Liver (tissue), 3 donors: Measurements from ENCODE around the gene CELSR2.

Source experiments
- FOXA1 ChIP-seq: IDR thresholded peaks from 2 replicates; pipeline ENCODE4 v1.6.1; 2016; ENCODE audit warnings: antibody characterized with exemption
- GABPA ChIP-seq, 2 donors: IDR thresholded peaks in 1 of 2; conservative IDR thresholded peaks in 1 of 2; 2 replicates each; pipeline ENCODE4 v1.6.1; 2016; ENCODE audit warnings: antibody characterized with exemption in 2 of 2, mild to moderate bottlenecking in 1 of 2, moderate library complexity in 1 of 2
- HNF4A ChIP-seq, 2 donors: conservative IDR thresholded peaks; 2 replicates each; pipeline ENCODE4 v1.6.1; 2016; ENCODE audit warnings: antibody characterized with exemption in 2 of 2, mild to moderate bottlenecking in 2 of 2
- JUND ChIP-seq, 2 donors: IDR thresholded peaks; 2 replicates each; pipeline ENCODE4 v1.6.1; 2016; ENCODE audit warnings: antibody characterized with exemption in 2 of 2
- NR2F2 ChIP-seq: IDR thresholded peaks from 2 replicates; pipeline ENCODE4 v1.6.1; 2016; ENCODE audit warnings: antibody characterized with exemption
- RXRA ChIP-seq, 2 donors: IDR thresholded peaks; 2 replicates each; pipeline ENCODE4 v1.6.1; 2017 to 2018; ENCODE audit warnings: antibody characterized with exemption in 2 of 2, mild to moderate bottlenecking in 1 of 2
- SP1 ChIP-seq: IDR thresholded peaks from 2 replicates; pipeline ENCODE4 v1.6.1; 2018; ENCODE audit warnings: antibody characterized with exemption, mild to moderate bottlenecking
- TAF1 ChIP-seq: conservative IDR thresholded peaks from 2 replicates; pipeline ENCODE4 v1.6.1; 2016; ENCODE audit warnings: antibody characterized with exemption, mild to moderate bottlenecking
- YY1 ChIP-seq: IDR thresholded peaks from 2 replicates; pipeline ENCODE4 v1.6.1; 2016; ENCODE audit warnings: antibody characterized with exemption, mild to moderate bottlenecking
- TF ChIP-seq, protein P1 (sequence below): fragments of 150-350 bp; IDR thresholded peaks from 2 replicates; pipeline ENCODE4 v1.5.1; 2017; ENCODE audit warnings: improper control_type of control experiment, low read depth, low read length; ENCODE audit not compliant: missing input control
- TF ChIP-seq, protein P2 (sequence below): IDR thresholded peaks from 2 replicates; pipeline ENCODE4 v1.6.1; 2016; ENCODE audit warnings: antibody characterized with exemption, mild to moderate bottlenecking
- TF ChIP-seq, protein P3 (sequence below): IDR thresholded peaks from 2 replicates; pipeline ENCODE4 v1.6.1; 2016; ENCODE audit warnings: antibody characterized with exemption
- TF ChIP-seq, protein P4 (sequence below): IDR thresholded peaks from 2 replicates; pipeline ENCODE4 v1.6.1; 2016; ENCODE audit warnings: antibody characterized with exemption
- TF ChIP-seq, protein P5 (sequence below): IDR thresholded peaks from 2 replicates; pipeline ENCODE4 v1.6.1; 2016; ENCODE audit warnings: antibody characterized with exemption
- donor health status: healthy.
- donor health status: healthy.

DNA sequence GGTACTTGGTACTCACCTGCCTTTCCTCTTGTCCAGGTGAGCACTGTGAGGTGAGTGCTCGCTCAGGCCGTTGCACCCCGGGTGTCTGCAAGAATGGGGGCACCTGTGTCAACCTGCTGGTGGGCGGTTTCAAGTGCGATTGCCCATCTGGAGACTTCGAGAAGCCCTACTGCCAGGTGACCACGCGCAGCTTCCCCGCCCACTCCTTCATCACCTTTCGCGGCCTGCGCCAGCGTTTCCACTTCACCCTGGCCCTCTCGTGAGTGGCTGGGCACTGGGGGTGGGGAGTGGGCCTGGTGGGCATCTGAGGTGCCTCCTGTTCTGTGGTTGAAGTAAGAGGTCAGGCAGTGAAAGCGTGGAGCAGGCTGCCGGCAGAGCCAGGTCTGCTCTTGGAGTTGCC is 11.7 kb downstream of the CELSR2 start:
- TF ChIP-seq, protein P1, sequence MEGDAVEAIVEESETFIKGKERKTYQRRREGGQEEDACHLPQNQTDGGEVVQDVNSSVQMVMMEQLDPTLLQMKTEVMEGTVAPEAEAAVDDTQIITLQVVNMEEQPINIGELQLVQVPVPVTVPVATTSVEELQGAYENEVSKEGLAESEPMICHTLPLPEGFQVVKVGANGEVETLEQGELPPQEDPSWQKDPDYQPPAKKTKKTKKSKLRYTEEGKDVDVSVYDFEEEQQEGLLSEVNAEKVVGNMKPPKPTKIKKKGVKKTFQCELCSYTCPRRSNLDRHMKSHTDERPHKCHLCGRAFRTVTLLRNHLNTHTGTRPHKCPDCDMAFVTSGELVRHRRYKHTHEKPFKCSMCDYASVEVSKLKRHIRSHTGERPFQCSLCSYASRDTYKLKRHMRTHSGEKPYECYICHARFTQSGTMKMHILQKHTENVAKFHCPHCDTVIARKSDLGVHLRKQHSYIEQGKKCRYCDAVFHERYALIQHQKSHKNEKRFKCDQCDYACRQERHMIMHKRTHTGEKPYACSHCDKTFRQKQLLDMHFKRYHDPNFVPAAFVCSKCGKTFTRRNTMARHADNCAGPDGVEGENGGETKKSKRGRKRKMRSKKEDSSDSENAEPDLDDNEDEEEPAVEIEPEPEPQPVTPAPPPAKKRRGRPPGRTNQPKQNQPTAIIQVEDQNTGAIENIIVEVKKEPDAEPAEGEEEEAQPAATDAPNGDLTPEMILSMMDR: no peak
- TF ChIP-seq RXRA (IDR thresholded peaks at IDR 0.05) (no peak), SP1 (no peak), TAF1 (no peak), FOXA1 (no peak), JUND (IDR thresholded peaks at IDR 0.05) (no peak), NR2F2 (no peak), HNF4A (conservative IDR thresholded peaks at IDR 0.05) (no peak), YY1 (no peak), GABPA (IDR thresholded peaks at IDR 0.05 in 1 of 2, conservative IDR thresholded peaks at IDR 0.05 in 1 of 2) (no peak)
- TF ChIP-seq, protein P2, sequence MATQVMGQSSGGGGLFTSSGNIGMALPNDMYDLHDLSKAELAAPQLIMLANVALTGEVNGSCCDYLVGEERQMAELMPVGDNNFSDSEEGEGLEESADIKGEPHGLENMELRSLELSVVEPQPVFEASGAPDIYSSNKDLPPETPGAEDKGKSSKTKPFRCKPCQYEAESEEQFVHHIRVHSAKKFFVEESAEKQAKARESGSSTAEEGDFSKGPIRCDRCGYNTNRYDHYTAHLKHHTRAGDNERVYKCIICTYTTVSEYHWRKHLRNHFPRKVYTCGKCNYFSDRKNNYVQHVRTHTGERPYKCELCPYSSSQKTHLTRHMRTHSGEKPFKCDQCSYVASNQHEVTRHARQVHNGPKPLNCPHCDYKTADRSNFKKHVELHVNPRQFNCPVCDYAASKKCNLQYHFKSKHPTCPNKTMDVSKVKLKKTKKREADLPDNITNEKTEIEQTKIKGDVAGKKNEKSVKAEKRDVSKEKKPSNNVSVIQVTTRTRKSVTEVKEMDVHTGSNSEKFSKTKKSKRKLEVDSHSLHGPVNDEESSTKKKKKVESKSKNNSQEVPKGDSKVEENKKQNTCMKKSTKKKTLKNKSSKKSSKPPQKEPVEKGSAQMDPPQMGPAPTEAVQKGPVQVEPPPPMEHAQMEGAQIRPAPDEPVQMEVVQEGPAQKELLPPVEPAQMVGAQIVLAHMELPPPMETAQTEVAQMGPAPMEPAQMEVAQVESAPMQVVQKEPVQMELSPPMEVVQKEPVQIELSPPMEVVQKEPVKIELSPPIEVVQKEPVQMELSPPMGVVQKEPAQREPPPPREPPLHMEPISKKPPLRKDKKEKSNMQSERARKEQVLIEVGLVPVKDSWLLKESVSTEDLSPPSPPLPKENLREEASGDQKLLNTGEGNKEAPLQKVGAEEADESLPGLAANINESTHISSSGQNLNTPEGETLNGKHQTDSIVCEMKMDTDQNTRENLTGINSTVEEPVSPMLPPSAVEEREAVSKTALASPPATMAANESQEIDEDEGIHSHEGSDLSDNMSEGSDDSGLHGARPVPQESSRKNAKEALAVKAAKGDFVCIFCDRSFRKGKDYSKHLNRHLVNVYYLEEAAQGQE: no peak
- TF ChIP-seq, protein P3, sequence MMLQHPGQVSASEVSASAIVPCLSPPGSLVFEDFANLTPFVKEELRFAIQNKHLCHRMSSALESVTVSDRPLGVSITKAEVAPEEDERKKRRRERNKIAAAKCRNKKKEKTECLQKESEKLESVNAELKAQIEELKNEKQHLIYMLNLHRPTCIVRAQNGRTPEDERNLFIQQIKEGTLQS: no peak
- TF ChIP-seq, protein P4, sequence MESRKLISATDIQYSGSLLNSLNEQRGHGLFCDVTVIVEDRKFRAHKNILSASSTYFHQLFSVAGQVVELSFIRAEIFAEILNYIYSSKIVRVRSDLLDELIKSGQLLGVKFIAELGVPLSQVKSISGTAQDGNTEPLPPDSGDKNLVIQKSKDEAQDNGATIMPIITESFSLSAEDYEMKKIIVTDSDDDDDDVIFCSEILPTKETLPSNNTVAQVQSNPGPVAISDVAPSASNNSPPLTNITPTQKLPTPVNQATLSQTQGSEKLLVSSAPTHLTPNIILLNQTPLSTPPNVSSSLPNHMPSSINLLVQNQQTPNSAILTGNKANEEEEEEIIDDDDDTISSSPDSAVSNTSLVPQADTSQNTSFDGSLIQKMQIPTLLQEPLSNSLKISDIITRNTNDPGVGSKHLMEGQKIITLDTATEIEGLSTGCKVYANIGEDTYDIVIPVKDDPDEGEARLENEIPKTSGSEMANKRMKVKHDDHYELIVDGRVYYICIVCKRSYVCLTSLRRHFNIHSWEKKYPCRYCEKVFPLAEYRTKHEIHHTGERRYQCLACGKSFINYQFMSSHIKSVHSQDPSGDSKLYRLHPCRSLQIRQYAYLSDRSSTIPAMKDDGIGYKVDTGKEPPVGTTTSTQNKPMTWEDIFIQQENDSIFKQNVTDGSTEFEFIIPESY: no peak
- TF ChIP-seq, protein P5, sequence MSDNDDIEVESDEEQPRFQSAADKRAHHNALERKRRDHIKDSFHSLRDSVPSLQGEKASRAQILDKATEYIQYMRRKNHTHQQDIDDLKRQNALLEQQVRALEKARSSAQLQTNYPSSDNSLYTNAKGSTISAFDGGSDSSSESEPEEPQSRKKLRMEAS: no peak
